Naive thymus-derived CD8-positive, alpha-beta T cell (primary cell): Measurements from ENCODE around the gene DGLUCY. TPM values are rescaled to one million over a fixed set of nuclear protein-coding genes. Genes with fewer than 3 reads are reported as not detected.
"Not testable (repeated sequence)": the region's sequence is repeated elsewhere in the genome, so short reads cannot be mapped to it uniquely, and the experiment has no call there.

Experiments used
- ATAC-seq, 2 donors: fragments of 150-1000 bp; cut with Tn5 transposase in 1 of 2; sonication (Bioruptor Pico), chemical (Tn5 transposase) in 1 of 2; 1 replicate in 1 of 2; 2 replicates in 1 of 2; pipeline ENCODE4 v1.10.0; 2021; ENCODE audit warnings: mild to moderate bottlenecking in 2 of 2, moderate library complexity in 2 of 2
- POLR2A ChIA-PET: fragments of 350-600 bp; sonication (Branson Sonifier 250); formaldehyde crosslinking; loops from one replicate; lab custom pipeline; 2021; ENCODE audit warnings: antibody characterized with exemption; lab: Charles Lee
- DNase-seq, 10 donors: peaks; one replicate each; pipeline versions ENCODE4 v3.0.0 to v3.0.0-alpha.2; 2020 to 2022
- H3K27ac Mint-ChIP-seq, 10 donors: one replicate each; pipeline ENCODE4 v1.8.0; 2020 to 2022; ENCODE audit warnings: mild to moderate bottlenecking in 10 of 10, mixed read lengths in 10 of 10, moderate library complexity in 4 of 10, inconsistent platforms in 1 of 10
- H3K27me3 Mint-ChIP-seq, 5 donors: one replicate each; pipeline ENCODE4 v1.8.0; 2021 to 2022; ENCODE audit warnings: mixed read lengths in 5 of 5
- H3K36me3 Mint-ChIP-seq, 3 donors: one replicate each; pipeline ENCODE4 v1.8.0; 2020 to 2022; ENCODE audit warnings: mixed read lengths in 3 of 3, mild to moderate bottlenecking in 2 of 3, inconsistent platforms in 1 of 3
- H3K4me1 Mint-ChIP-seq, 4 donors: one replicate each; pipeline ENCODE4 v1.8.0; 2021 to 2022; ENCODE audit warnings: mixed read lengths in 4 of 4
- H3K4me3 Mint-ChIP-seq, 10 donors: one replicate each; pipeline ENCODE4 v1.8.0; 2020 to 2022; ENCODE audit warnings: mild to moderate bottlenecking in 10 of 10, mixed read lengths in 10 of 10, moderate library complexity in 6 of 10, inconsistent platforms in 1 of 10
- H3K9me3 Mint-ChIP-seq, 9 donors: one replicate each; pipeline ENCODE4 v1.8.0; 2020 to 2022; ENCODE audit warnings: mixed read lengths in 9 of 9, mild to moderate bottlenecking in 3 of 9, inconsistent platforms in 1 of 9, moderate library complexity in 1 of 9
- polyA plus RNA-seq, 3 donors: library from polyadenylated mRNA; unstranded; fragments of 300-500 nt; fragmentation: Illumina TruSeq; gene quantifications; one replicate each; pipeline ENCODE4 v1.2.3, GENCODE V29; 2021
- total RNA-seq, 8 experiments: library from RNA in 2 of 8; stranded (reverse) in 2 of 8; gene quantifications; one replicate each; pipeline ENCODE4 v1.2.3 and lab custom pipeline; 2021 to 2026

The DGLUCY gene, protein sequence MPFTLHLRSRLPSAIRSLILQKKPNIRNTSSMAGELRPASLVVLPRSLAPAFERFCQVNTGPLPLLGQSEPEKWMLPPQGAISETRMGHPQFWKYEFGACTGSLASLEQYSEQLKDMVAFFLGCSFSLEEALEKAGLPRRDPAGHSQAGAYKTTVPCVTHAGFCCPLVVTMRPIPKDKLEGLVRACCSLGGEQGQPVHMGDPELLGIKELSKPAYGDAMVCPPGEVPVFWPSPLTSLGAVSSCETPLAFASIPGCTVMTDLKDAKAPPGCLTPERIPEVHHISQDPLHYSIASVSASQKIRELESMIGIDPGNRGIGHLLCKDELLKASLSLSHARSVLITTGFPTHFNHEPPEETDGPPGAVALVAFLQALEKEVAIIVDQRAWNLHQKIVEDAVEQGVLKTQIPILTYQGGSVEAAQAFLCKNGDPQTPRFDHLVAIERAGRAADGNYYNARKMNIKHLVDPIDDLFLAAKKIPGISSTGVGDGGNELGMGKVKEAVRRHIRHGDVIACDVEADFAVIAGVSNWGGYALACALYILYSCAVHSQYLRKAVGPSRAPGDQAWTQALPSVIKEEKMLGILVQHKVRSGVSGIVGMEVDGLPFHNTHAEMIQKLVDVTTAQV
- total RNA-seq (10 to 100 TPM; 83.5 to 83.9 TPM), polyA plus RNA-seq (10 to 100 TPM; 24.9 to 38.5 (median 28.5) TPM), total RNA-seq (lab: John Stamatoyannopoulos, UW) (31.3 to 77.0 (median 65.7) reads per million in 6 experiments)

DNA sequence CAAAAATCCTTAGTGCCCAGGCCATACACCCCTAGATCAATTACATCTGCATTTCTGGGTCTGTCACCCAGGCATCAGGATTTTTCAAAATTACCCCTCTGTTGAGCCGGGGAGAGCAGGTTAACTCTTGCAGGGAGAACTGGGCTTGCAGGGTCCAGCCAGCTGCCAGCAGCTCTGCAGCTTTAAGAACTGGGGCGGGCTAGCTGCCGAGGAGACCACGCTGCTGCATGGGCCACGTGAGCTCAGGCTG, at the start of gene DGLUCY:
DGLUCY (plus strand) TSS at position 245 of the 250 bp plus-strand sequence. CDS start 46,222 bp downstream, outside the sequence.
- H3K36me3 Mint-ChIP-seq, result peaks cover 0 to 11% (median 8%) of the 10 kb centered on the region in 3 donors
- peaks cover 31 to 86% (median 78%) of the 10 kb centered on the region in 4 donors for H3K4me1 Mint-ChIP-seq
- ATAC-seq (no peak), DNase-seq (peak in 3 of 10 donors; percentile 46 to 52 (median 47))
- H3K9me3 Mint-ChIP-seq, result no peaks in the 10 kb centered on the region
- H3K27ac Mint-ChIP-seq, result peak within 1 kb of the TSS; percentile 91 to 99 (median 98)
- H3K4me3 Mint-ChIP-seq, result peak within 1 kb of the TSS; percentile 86 to 99 (median 94)
- no peaks in the 10 kb centered on the region for H3K27me3 Mint-ChIP-seq
- POLR2A ChIA-PET, result interaction anchor here (0.6 to 2.4 kb wide), 7 partner anchors 28 to 717 kb away, joined by 3 to 21 read pairs (median 3); partner anchors contain the start of gene CALM1

DNA sequence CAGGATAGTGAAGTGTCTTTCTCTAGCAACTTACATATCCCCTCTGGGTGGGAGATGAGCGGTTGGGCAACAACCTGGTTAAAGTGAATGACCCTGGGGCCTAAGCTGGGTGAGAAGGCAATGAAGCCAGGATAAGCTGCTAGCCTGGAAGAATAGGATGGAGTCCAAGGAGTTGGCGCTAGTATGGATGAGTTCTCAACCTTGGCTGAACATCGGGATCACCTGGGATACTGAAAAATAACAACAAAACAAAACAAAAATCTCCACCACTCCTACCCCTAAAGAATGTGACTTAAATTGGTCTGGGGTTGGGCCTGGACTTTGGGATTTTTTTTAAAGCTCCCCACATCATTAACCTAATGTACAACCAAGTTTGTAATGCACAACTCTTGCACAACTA, 48.6 kb upstream of the DGLUCY start:
- Mint-ChIP-seq H3K27ac (peak overlapping the region; percentile 29 to 91 (median 66)), H3K27me3 (no peaks in the 10 kb centered on the region), H3K36me3 (no peaks in the 10 kb centered on the region), H3K4me3 (peak overlapping the region in 4 of 10 donors; percentile 2 to 67 (median 29)), H3K9me3 (peaks cover 0 to 5% (median 0%) of the 10 kb centered on the region in 9 donors), H3K4me1 (peaks cover 25 to 75% (median 68%) of the 10 kb centered on the region in 4 donors)
- POLR2A ChIA-PET, result interaction anchor here (4.7 kb wide), 1 partner anchor 13 kb away, joined by 14 read pairs; no protein-coding TSS in a partner anchor
- DNase-seq (no peak), ATAC-seq (no peak)

DNA sequence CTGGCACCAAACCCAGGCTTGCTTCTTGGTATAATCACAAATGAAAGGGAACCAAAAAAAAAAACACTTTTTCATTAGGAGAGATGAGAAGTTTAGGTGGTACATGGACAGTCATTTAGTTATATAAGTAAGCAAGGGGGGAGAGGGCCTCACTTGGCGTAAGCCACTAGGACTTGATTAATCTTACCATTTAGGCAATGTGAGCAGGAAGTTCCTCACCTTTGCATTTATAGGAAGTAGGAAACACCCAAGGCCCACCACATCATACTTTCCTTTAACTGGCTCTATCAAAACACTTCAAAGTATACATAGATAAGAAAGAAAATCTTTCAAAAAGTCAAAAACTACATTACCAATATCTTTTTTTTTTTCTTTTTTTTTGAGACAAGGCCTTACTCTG, 46.7 kb upstream of the DGLUCY start:
- Mint-ChIP-seq H3K27ac (peak overlapping the region; percentile 61 to 92 (median 84)), H3K27me3 (no peaks in the 10 kb centered on the region), H3K9me3 (peaks cover 0 to 5% (median 0%) of the 10 kb centered on the region in 9 donors), H3K4me3 (peak overlapping the region; percentile 22 to 85 (median 64)), H3K36me3 (no peaks in the 10 kb centered on the region), H3K4me1 (peaks cover 25 to 79% (median 70%) of the 10 kb centered on the region in 4 donors)
- POLR2A ChIA-PET, result interaction anchor here (0.6 to 0.7 kb wide), 4 partner anchors 8 to 407 kb away, joined by 3 to 4 read pairs (median 3); no protein-coding TSS in a partner anchor
- DNase-seq, result peak in 8 of 10 donors; percentile 32 to 75 (median 46)
- ATAC-seq, result peak; percentile 79 to 80

DNA sequence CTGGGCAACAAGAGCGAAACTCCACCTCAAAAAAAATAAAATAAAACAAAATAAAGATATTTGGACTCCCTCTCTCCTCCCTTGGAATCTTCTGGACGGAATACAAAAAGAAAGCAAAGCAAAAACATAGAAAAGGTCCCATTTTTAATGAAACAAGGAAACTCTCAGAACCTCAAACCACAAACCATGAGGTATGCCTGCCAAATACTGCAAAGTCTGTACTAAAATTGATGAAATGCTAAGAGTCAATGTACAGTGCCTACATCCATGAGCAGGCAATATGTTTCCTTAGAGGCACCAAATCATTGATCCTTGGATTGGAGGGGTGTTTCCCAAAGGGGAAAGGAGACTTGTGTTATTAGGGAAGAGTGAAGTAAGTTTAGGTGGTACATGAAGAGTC, 45.2 kb upstream of the DGLUCY start:
- Mint-ChIP-seq H3K4me1 (peaks cover 19 to 67% (median 58%) of the 10 kb centered on the region in 4 donors), H3K4me3 (peak overlapping the region in 9 of 10 donors; percentile 43 to 85 (median 81)), H3K27me3 (no peaks in the 10 kb centered on the region), H3K9me3 (peaks cover 0 to under 1% (median 0%) of the 10 kb centered on the region in 9 donors), H3K36me3 (no peaks in the 10 kb centered on the region), H3K27ac (peak overlapping the region; percentile 7 to 84 (median 68))
- ATAC-seq, result peak in 1 of 2 donors; percentile 29
- POLR2A ChIA-PET, result interaction anchor here (1.3 to 1.4 kb wide), 2 partner anchors 8 to 10 kb away, joined by 3 to 4 read pairs; partner anchors contain the start of gene RPS6KA5
- peak in 2 of 10 donors; percentile 23 to 35 for DNase-seq

DNA sequence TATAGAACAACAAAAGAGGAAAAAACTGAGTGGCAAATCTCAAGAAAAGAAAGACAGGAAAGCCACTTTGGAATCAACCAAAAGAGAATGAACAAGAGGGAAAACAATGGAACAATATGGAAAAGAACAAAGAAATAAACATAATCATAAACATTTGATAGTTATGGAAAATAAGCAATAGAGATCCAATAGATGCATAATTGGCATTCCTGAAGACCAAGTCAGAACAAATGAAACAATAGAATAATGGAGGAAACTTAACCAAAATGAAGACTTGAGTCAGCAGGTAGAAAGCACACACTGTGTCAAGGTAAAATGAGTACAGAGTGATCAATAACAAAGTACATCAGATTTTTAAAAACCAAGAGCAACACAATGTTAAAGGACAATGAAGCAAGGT, 43.3 kb upstream of the DGLUCY start:
- peak overlapping the region in 2 of 10 donors; percentile 8 to 76 for H3K4me3 Mint-ChIP-seq
- H3K27me3 Mint-ChIP-seq, result no peaks in the 10 kb centered on the region
- H3K9me3 Mint-ChIP-seq, result no peaks in the 10 kb centered on the region
- no peak for ATAC-seq
- POLR2A ChIA-PET, result interaction anchor here (0.7 kb wide), 1 partner anchor 43 kb away, joined by 8 read pairs; the partner anchor contains the start of gene DGLUCY
- peaks cover 11 to 49% (median 42%) of the 10 kb centered on the region in 4 donors for H3K4me1 Mint-ChIP-seq
- no peaks in the 10 kb centered on the region for H3K36me3 Mint-ChIP-seq
- DNase-seq, result no peak
- peak overlapping the region in 1 of 10 donors; percentile 59 for H3K27ac Mint-ChIP-seq

DNA sequence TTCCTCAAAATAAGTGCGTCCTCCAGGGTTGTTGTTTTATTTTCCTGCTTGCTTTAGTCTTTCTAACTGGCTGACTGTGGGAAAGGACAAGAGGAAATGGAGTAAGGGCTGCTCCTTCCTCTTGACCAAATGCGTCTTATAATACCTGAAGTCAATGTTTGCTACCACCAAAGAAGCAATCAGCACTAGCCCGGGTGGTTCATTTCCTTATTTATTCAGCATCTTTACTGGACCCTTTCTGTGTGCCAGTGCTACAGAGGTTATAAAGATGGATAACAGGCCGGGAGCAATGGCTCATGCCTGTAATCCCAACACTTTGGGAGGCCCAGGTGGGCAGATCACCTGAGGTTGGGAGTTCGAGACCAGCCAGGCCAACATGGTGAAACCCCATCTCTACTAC, 38.3 kb upstream of the DGLUCY start:
- ATAC-seq (no peak), DNase-seq (no peak)
- no peak overlapping the region for H3K27ac Mint-ChIP-seq
- H3K9me3 Mint-ChIP-seq, result no peaks in the 10 kb centered on the region
- H3K4me3 Mint-ChIP-seq, result no peak overlapping the region
- H3K36me3 Mint-ChIP-seq, result no peaks in the 10 kb centered on the region
- POLR2A ChIA-PET, result interaction anchor here (0.6 to 0.7 kb wide), 2 partner anchors 8 to 275 kb away, joined by 3 read pairs; no protein-coding TSS in a partner anchor
- peaks cover 20 to 32% (median 30%) of the 10 kb centered on the region in 4 donors for H3K4me1 Mint-ChIP-seq
- H3K27me3 Mint-ChIP-seq, result peaks cover 0 to 9% (median 1%) of the 10 kb centered on the region in 5 donors

DNA sequence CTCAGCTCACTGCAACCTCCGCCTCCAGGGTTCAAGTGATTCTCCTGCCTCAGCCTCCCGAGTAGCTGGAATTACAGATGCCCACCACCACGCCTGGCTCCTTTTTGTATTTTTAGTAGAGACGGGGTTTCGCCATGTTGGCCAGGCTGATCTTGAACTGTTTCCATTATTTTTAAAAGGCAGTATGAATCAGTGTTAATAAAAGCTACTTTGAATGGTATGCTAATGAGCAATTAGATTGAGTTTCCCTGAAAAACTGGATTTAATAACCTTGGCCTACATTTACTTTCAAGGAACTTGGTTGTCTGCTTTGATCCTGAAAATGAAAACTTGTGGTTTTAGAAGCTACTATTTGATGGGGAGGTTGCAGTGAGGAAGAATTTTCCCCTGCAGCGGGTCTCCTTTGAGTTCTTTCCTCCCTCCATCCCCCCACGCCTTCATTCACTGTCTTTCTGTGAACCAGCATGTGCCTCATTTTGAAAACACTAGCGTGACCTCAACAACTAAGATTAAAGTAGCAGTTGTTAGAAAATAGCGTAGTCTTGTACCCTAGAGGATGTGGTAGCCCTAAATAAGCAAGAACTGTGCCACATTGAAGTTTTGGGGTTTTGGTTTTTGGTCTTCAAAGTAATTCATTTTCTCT, 35.7 kb upstream of the DGLUCY start:
- Mint-ChIP-seq H3K9me3 (no peaks in the 10 kb centered on the region), H3K4me3 (peak overlapping the region; percentile 41 to 83 (median 76)), H3K4me1 (peaks cover 23 to 33% (median 31%) of the 10 kb centered on the region in 4 donors), H3K27ac (peak overlapping the region; percentile 58 to 94 (median 83)), H3K36me3 (no peaks in the 10 kb centered on the region), H3K27me3 (peaks cover 0 to 9% (median 1%) of the 10 kb centered on the region in 5 donors)
- POLR2A ChIA-PET, result interaction anchor here (0.7 to 2.9 kb wide), 10 partner anchors 10 to 347 kb away, joined by 3 to 21 read pairs (median 3); partner anchors contain the start of genes DGLUCY and RPS6KA5
- ATAC-seq (peak; percentile 99 to 100), DNase-seq (peak in 8 of 10 donors; percentile 21 to 89 (median 70))

DNA sequence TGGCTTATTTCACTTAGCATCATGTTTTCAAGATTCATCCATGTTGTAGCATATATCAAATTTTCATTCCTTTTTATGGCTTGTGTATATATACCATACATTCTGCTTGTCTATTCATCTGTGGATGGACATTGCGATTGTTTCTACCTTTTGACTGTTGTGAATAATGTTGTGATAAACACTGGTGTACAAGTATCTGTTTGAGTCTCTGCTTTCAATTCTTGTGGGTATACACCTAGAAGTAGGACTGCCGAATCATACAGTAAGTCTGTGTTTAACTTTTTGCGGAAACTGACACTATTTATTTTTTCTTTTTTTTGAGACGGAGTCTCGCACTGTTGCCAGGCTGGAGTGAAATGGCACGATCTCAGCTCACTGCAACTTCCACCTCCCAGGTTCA, 33.8 kb upstream of the DGLUCY start:
- peaks cover 21 to 33% (median 31%) of the 10 kb centered on the region in 4 donors for H3K4me1 Mint-ChIP-seq
- POLR2A ChIA-PET, result interaction anchor here (0.6 to 0.8 kb wide), 2 partner anchors 16 to 17 kb away, joined by 4 to 5 read pairs; no protein-coding TSS in a partner anchor
- peak overlapping the region in 1 of 10 donors; percentile 61 for H3K27ac Mint-ChIP-seq
- DNase-seq (no peak), ATAC-seq (no peak)
- no peak overlapping the region for H3K4me3 Mint-ChIP-seq
- no peaks in the 10 kb centered on the region for H3K36me3 Mint-ChIP-seq
- no peaks in the 10 kb centered on the region for H3K9me3 Mint-ChIP-seq
- H3K27me3 Mint-ChIP-seq, result peaks cover 0 to 9% (median 1%) of the 10 kb centered on the region in 5 donors

DNA sequence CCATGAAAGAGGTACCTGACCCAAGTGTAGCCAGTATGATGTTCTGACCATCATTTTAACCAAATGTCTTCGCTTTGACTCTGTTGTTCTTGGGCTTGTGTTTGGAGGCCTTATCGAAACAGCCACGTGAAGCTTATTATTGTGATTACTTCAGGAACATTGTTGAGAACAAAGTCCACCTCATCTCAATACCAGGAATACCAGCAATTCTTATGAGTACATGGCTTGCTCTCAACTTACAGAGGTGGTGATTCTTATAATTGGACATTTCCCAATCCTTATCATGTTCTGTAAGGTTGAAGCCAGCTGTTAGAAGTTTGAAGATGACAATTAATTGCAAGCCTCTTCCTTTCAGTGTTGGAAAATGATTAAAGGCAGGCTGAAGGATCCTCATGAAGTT, 31.6 kb upstream of the DGLUCY start:
- Mint-ChIP-seq H3K4me1 (peaks cover 15 to 25% (median 25%) of the 10 kb centered on the region in 4 donors), H3K9me3 (no peaks in the 10 kb centered on the region), H3K27ac (no peak overlapping the region), H3K36me3 (no peaks in the 10 kb centered on the region), H3K27me3 (peaks cover 0 to 4% (median 1%) of the 10 kb centered on the region in 5 donors), H3K4me3 (no peak overlapping the region)
- POLR2A ChIA-PET, result interaction anchor here (1.4 kb wide), 1 partner anchor 19 kb away, joined by 3 read pairs; no protein-coding TSS in a partner anchor
- DNase-seq (no peak), ATAC-seq (no peak)

DNA sequence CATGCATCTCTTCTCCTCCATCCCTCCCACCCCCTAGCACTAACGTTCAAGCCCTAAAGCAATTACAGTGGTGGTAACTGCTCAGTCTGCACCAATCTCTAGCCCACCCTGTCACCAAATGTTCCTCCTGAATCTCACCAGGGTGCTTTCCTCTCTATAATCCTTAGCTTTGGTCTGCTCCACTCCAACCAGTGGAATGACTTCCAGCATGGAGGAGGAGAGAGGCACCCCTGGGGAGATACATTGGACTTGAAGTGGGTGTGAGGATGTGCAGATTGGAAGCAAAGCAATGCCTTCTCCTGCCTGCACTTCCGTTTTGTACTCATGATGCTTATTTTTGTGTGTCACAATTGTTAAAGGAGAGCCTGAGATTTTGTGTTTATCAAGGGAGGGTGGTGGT, 29.4 kb upstream of the DGLUCY start:
- DNase-seq (no peak), ATAC-seq (no peak)
- Mint-ChIP-seq H3K27ac (peak overlapping the region in 2 of 10 donors; percentile 15 to 74), H3K4me1 (peaks cover 14 to 22% (median 17%) of the 10 kb centered on the region in 4 donors), H3K27me3 (peaks cover 0 to 7% (median 0%) of the 10 kb centered on the region in 5 donors), H3K9me3 (no peaks in the 10 kb centered on the region), H3K4me3 (no peak overlapping the region), H3K36me3 (no peaks in the 10 kb centered on the region)
- POLR2A ChIA-PET, result interaction anchor here (0.7 kb wide), 1 partner anchor 55 kb away, joined by 5 read pairs; no protein-coding TSS in a partner anchor

DNA sequence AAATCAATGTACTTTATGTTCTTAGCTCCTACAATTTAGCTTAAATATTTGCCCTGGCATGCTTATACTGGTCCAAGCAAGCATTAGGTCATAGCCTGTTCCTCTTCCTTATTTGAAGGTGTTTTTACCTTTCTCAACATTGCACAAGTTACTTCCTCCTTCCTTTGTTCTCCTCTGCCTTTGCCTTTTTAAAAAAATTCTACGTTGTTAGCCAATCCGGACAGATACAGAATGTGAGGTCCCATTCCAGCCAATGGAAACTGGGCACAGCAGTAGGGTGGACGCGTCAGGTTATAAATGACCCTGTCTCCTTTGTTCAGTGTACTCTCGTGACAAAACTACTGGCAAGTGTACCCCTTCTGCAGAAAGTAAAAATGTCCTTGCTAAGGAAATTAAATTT, 26.4 kb upstream of the DGLUCY start:
- H3K27me3 Mint-ChIP-seq, ATAC-seq, DNase-seq, H3K36me3 Mint-ChIP-seq, H3K9me3 Mint-ChIP-seq: not testable (repeated sequence)
- Mint-ChIP-seq H3K4me3 (peak overlapping the region in 5 of 10 donors; percentile 19 to 71 (median 29)), H3K27ac (peak overlapping the region in 5 of 10 donors; percentile 27 to 66 (median 52)), H3K4me1 (peaks cover 10 to 17% (median 13%) of the 10 kb centered on the region in 4 donors)
- POLR2A ChIA-PET, result interaction anchor here (0.6 to 3.8 kb wide), 3 partner anchors 8 to 35 kb away, joined by 3 to 14 read pairs (median 4); partner anchors contain the start of gene RPS6KA5
